Panc1 (cell line): ENCODE measurements around the gene PPP1CC. TPM values are rescaled to one million over a fixed set of nuclear protein-coding genes. Genes with fewer than 3 reads are reported as not detected.
A peak's percentile ranks its signal among the peaks of the same experiment; 100 is the strongest.

Experiments used
- ATAC-seq: fragments of 200-7000 bp; cut with Tn5 transposase; 2 replicates; pipeline ENCODE4 v1.9.1; 2020; ENCODE audit warnings: mild to moderate bottlenecking, moderate library complexity
- BruUV-seq: library from RNA; stranded (reverse); fragments of 400-500 nt; replicated peaks from 2 replicates; lab custom pipeline; 2021; lab: Mats Ljungman, UMichigan
- CTCF ChIA-PET: fragments of 300-600 bp; sonication (Branson Sonifier 250); formaldehyde crosslinking; loops from one replicate; lab custom pipeline; 2022; ENCODE audit warnings: antibody characterized with exemption; lab: Charles Lee
- POLR2A ChIA-PET: fragments of 300-600 bp; sonication (Branson Sonifier 250); formaldehyde crosslinking; loops from one replicate; lab custom pipeline; 2022; ENCODE audit warnings: antibody characterized with exemption; lab: Charles Lee
- DNase-seq: peaks from one replicate; pipeline ENCODE4 v3.0.0-alpha.2; 2010; ENCODE audit warnings: low read depth, low spot score
- H3K27ac ChIP-seq: 2 replicates; pipeline ENCODE4 v1.5.1; 2011; ENCODE audit warnings: mild to moderate bottlenecking, low read length, inconsistent platforms
- H3K27me3 ChIP-seq: fragments of 200-500 bp; sonication (Bioruptor generic); 2 replicates; pipeline ENCODE4 v1.6.0; 2014; ENCODE audit warnings: low read length, inconsistent platforms; ENCODE audit not compliant: control insufficient read depth, insufficient read depth
- H3K36me3 ChIP-seq: fragments of 200-500 bp; sonication (Bioruptor generic); 2 replicates; pipeline ENCODE4 v1.5.1; 2014; ENCODE audit warnings: inconsistent platforms, mild to moderate bottlenecking, low read length, moderate library complexity; ENCODE audit not compliant: control insufficient read depth, insufficient read depth
- H3K4me1 ChIP-seq: 2 replicates; pipeline ENCODE4 v1.5.1; 2011; ENCODE audit warnings: inconsistent platforms, mild to moderate bottlenecking, low read length, moderate library complexity; ENCODE audit not compliant: control insufficient read depth, insufficient read depth
- H3K4me3 ChIP-seq, 2 experiments: 2 replicates each; pipeline ENCODE4 v1.5.1; 2011 to 2012; ENCODE audit warnings: low read depth in 2 of 2, low read length in 2 of 2, mild to moderate bottlenecking in 2 of 2, inconsistent platforms in 1 of 2, moderate library complexity in 1 of 2
- H3K9me3 ChIP-seq: fragments of 200-500 bp; sonication (Bioruptor generic); 2 replicates; pipeline ENCODE4 v1.5.1; 2014; ENCODE audit warnings: low read depth, mild to moderate bottlenecking, inconsistent platforms, low read length, moderate library complexity; ENCODE audit not compliant: control insufficient read depth, insufficient read depth
- CTCF ChIP-seq: fragments of 450-650 bp; IDR thresholded peaks from 2 replicates; pipeline ENCODE4 v1.5.1; 2017; ENCODE audit warnings: mild to moderate bottlenecking
- POLR2AphosphoS5 ChIP-seq: IDR thresholded peaks from 2 replicates; pipeline ENCODE4 v1.6.1; 2012; ENCODE audit warnings: mild to moderate bottlenecking, low read depth, low read length, moderate library complexity
- SIN3A ChIP-seq: IDR thresholded peaks from 2 replicates; pipeline ENCODE4 v1.6.1; 2012; ENCODE audit warnings: low read depth, mild to moderate bottlenecking, low read length, moderate library complexity, borderline replicate concordance; ENCODE audit not compliant: insufficient read depth
- TCF7L2 ChIP-seq: IDR thresholded peaks from 2 replicates; pipeline ENCODE4 v1.6.1; 2011; ENCODE audit warnings: mild to moderate bottlenecking, low read depth, low read length, inconsistent platforms
- in situ Hi-C: cut with HindIII; loops from 2 replicates; pipeline ENCODE4 v1.10.0; 2016; ENCODE audit warnings: low sequenced_read_pairs, low pct_unique_long_range_greater_than_20kb
- intact Hi-C: fragments of 100-400 bp; cut with micrococcal nuclease; formaldehyde crosslinking; loops from one replicate; pipeline ENCODE4 v1.10.0; 2022; ENCODE audit not compliant: unreplicated experiment
- total RNA-seq: library from RNA; stranded (reverse); gene quantifications from one replicate; pipeline ENCODE4 v1.2.1, GENCODE V29; 2021; ENCODE audit not compliant: unreplicated experiment
- TF ChIP-seq, protein P1 (sequence below), 2 experiments: IDR thresholded peaks; 2 replicates each; pipeline ENCODE4 v1.6.1; 2011 to 2012; ENCODE audit warnings: low read depth in 2 of 2, control low read depth in 1 of 2, low read length in 1 of 2, mild to moderate bottlenecking in 1 of 2, moderate library complexity in 1 of 2; ENCODE audit not compliant: insufficient read depth in 1 of 2

PPP1CC gene
- total RNA-seq, 1 experiment from 2014 or later: 219 TPM

DNA sequence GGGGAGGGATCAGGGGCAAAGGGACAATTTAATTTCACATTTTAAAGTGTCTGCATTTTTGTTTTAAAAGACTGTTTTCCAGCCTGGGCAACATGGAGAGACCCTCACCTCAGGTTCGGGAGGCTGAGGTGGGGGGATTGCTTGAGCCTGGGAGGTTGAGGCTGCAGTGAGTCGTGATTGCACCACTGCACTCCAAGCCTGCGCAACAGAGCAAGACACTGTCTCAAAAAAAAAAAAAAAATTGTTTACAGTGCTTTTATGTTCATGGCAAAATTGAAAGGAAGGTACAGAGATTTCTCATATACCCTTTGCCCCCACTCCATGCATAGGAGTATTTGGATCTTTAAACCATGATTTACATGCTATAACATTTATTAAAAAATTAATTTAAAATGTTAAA, 37.4 kb downstream of the PPP1CC start:
- Histone ChIP-seq H3K27me3 (no peaks in the 10 kb centered on the region), H3K4me3 (no peak overlapping the region), H3K27ac (no peak overlapping the region), H3K4me1 (no peaks in the 10 kb centered on the region), H3K36me3 (no peaks in the 10 kb centered on the region), H3K9me3 (no peaks in the 10 kb centered on the region)
- in situ Hi-C loops (no loop called here), intact Hi-C loops (loop anchor here (2.0 to 10.0 kb wide), 2 partner anchors 121 to 179 kb away; no protein-coding TSS in a partner anchor)
- BruUV-seq: no TSS peak
- TF ChIP-seq CTCF: no peak
- TF ChIP-seq, protein P1, sequence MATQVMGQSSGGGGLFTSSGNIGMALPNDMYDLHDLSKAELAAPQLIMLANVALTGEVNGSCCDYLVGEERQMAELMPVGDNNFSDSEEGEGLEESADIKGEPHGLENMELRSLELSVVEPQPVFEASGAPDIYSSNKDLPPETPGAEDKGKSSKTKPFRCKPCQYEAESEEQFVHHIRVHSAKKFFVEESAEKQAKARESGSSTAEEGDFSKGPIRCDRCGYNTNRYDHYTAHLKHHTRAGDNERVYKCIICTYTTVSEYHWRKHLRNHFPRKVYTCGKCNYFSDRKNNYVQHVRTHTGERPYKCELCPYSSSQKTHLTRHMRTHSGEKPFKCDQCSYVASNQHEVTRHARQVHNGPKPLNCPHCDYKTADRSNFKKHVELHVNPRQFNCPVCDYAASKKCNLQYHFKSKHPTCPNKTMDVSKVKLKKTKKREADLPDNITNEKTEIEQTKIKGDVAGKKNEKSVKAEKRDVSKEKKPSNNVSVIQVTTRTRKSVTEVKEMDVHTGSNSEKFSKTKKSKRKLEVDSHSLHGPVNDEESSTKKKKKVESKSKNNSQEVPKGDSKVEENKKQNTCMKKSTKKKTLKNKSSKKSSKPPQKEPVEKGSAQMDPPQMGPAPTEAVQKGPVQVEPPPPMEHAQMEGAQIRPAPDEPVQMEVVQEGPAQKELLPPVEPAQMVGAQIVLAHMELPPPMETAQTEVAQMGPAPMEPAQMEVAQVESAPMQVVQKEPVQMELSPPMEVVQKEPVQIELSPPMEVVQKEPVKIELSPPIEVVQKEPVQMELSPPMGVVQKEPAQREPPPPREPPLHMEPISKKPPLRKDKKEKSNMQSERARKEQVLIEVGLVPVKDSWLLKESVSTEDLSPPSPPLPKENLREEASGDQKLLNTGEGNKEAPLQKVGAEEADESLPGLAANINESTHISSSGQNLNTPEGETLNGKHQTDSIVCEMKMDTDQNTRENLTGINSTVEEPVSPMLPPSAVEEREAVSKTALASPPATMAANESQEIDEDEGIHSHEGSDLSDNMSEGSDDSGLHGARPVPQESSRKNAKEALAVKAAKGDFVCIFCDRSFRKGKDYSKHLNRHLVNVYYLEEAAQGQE (IDR thresholded peaks at IDR 0.05; ENCODE audit: insufficient read depth in 1 of 2, low read depth in 2 of 2, low read length in 1 of 2): no peak
- no peak for TF ChIP-seq TCF7L2
- TF ChIP-seq POLR2AphosphoS5: no peak
- no peak for TF ChIP-seq SIN3A
- POLR2A ChIA-PET: interaction anchor here (0.7 kb wide), 1 partner anchor 14 kb away, joined by 21 read pairs; no protein-coding TSS in a partner anchor
- no peak for ATAC-seq
- no peak for DNase-seq
- CTCF ChIA-PET: interaction anchor here (0.7 to 1.2 kb wide), 4 partner anchors 40 to 626 kb away, joined by 3 to 14 read pairs (median 5); no protein-coding TSS in a partner anchor

GRCh38 chr12:110704750-110705149, 37.9 kb downstream of the PPP1CC start:
- intact Hi-C loops (loop anchor here (2.0 to 10.0 kb wide), 2 partner anchors 122 to 180 kb away; no protein-coding TSS in a partner anchor), in situ Hi-C loops (no loop called here)
- POLR2A ChIA-PET: interaction anchor here (0.5 kb wide), 1 partner anchor 164 kb away, joined by 3 read pairs; no protein-coding TSS in a partner anchor
- CTCF ChIA-PET: interaction anchor here (0.6 to 1.2 kb wide), 6 partner anchors 34 to 125 kb away, joined by 3 to 14 read pairs (median 6); no protein-coding TSS in a partner anchor
- H3K4me3 ChIP-seq: no peak overlapping the region
- H3K27me3 ChIP-seq: no peaks in the 10 kb centered on the region
- TF ChIP-seq, protein P1 (IDR thresholded peaks at IDR 0.05; ENCODE audit: insufficient read depth in 1 of 2, low read depth in 2 of 2, low read length in 1 of 2): no peak
- no peak; the same call in 1 of the 2 replicates for TF ChIP-seq CTCF
- H3K9me3 ChIP-seq: no peaks in the 10 kb centered on the region
- no peaks in the 10 kb centered on the region for H3K36me3 ChIP-seq
- ATAC-seq (peak; percentile 70), DNase-seq (no peak)
- H3K27ac ChIP-seq: no peak overlapping the region
- no peaks in the 10 kb centered on the region for H3K4me1 ChIP-seq
- no TSS peak for BruUV-seq
